Common myeloid progenitor, CD34-positive (primary cell): ENCODE measurements around the gene PCDH19.

Source experiments
- CTCF ChIA-PET: fragments of 350-600 bp; sonication (Branson Sonifier 250); formaldehyde crosslinking; loops from one replicate; lab custom pipeline; 2021; ENCODE audit warnings: antibody characterized with exemption; lab: Charles Lee
- POLR2A ChIA-PET: fragments of 350-600 bp; sonication (Branson Sonifier 250); formaldehyde crosslinking; loops from one replicate; lab custom pipeline; 2021; ENCODE audit warnings: antibody characterized with exemption; lab: Charles Lee
- DNase-seq, 3 donors: peaks; one replicate each; pipeline versions ENCODE4 v3.0.0 to v3.0.0-alpha.2; 2013
- H3K27ac ChIP-seq, 2 experiments: 1 replicate in 1 of 2; 2 replicates in 1 of 2; pipeline ENCODE4 v1.7.0; 2013; ENCODE audit warnings: inconsistent platforms in 2 of 2, low read length in 2 of 2, mild to moderate bottlenecking in 2 of 2, low read depth in 1 of 2, moderate library complexity in 1 of 2; ENCODE audit not compliant: severe bottlenecking in 2 of 2, insufficient read depth in 1 of 2, poor library complexity in 1 of 2
- H3K27me3 ChIP-seq, 5 experiments: replicated peaks in 2 of 5; 1 replicate in 3 of 5; 2 replicates in 2 of 5; pipeline versions ENCODE4 v1.6.1 to v1.7.0; 2013; ENCODE audit warnings: low read length in 4 of 5, mild to moderate bottlenecking in 2 of 5, moderate library complexity in 2 of 5, inconsistent platforms in 1 of 5; ENCODE audit not compliant: insufficient read depth in 5 of 5, control insufficient read depth in 4 of 5
- H3K36me3 ChIP-seq, 4 experiments: 1 replicate in 2 of 4; 2 replicates in 2 of 4; pipeline versions ENCODE4 v1.6.1 to v1.7.0; 2013; ENCODE audit warnings: low read length in 3 of 4, control low read depth in 1 of 4, mild to moderate bottlenecking in 1 of 4; ENCODE audit not compliant: control insufficient read depth in 4 of 4, insufficient read depth in 4 of 4
- H3K4me1 ChIP-seq, 4 experiments: 1 replicate in 3 of 4; 2 replicates in 1 of 4; pipeline versions ENCODE4 v1.6.1 to v1.7.1; 2013; ENCODE audit warnings: low read length in 3 of 4, mild to moderate bottlenecking in 3 of 4, control low read depth in 1 of 4, inconsistent platforms in 1 of 4, moderate library complexity in 1 of 4; ENCODE audit not compliant: control insufficient read depth in 4 of 4, insufficient read depth in 4 of 4; ENCODE audit errors: control extremely low read depth in 1 of 4
- H3K4me3 ChIP-seq, 7 experiments: 1 replicate in 4 of 7; 2 replicates in 3 of 7; pipeline versions ENCODE4 v1.5.1 to v1.7.0; 2013; ENCODE audit warnings: mild to moderate bottlenecking in 7 of 7, low read length in 6 of 7, moderate library complexity in 6 of 7, inconsistent platforms in 2 of 7, low read depth in 2 of 7, control low read depth in 1 of 7; ENCODE audit not compliant: insufficient read depth in 4 of 7, control insufficient read depth in 1 of 7; ENCODE audit errors: extremely low read depth in 1 of 7
- H3K9me3 ChIP-seq, 5 experiments: 1 replicate in 4 of 5; 2 replicates in 1 of 5; pipeline versions ENCODE4 v1.6.1 to v1.7.1; 2013; ENCODE audit warnings: low read length in 4 of 5, mild to moderate bottlenecking in 2 of 5, inconsistent platforms in 1 of 5, low read depth in 1 of 5, moderate library complexity in 1 of 5; ENCODE audit not compliant: control insufficient read depth in 4 of 5, insufficient read depth in 2 of 5; ENCODE audit errors: control extremely low read depth in 1 of 5
- WGBS: methylation state at CpG from one replicate; pipeline ENCODE4 v1.1.5; 2013; ENCODE audit not compliant: insufficient coverage; 5-methylcytosine and 5-hydroxymethylcytosine counted together

PCDH19 gene

DNA sequence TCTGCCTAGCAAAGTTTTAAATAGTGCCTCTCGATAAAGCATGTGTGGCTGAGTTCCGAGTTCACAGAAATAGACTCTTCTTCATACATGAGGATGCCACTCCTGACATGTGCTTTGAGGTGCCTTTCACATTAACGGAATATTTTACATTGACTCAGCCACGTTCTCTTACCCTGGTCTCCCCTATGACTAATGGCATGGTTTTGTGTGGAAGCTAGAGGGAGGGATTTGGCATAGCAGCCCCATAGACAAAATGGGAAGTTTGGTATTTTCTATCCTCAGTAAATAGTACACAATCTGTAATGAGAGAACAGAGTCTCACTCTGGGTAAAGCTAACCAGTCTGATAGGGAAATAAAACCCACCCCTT is 68.9 kb downstream of the PCDH19 start:
- CTCF ChIA-PET, result no interaction called here
- Histone ChIP-seq H3K4me3 (no peak overlapping the region), H3K27ac (no peak overlapping the region), H3K9me3 (no peaks in the 10 kb centered on the region), H3K36me3 (no peaks in the 10 kb centered on the region), H3K27me3 (peaks cover 0 to 5% (median 0%) of the 10 kb centered on the region in 5 experiments), H3K4me1 (no peaks in the 10 kb centered on the region)
- WGBS, result 95% methylated on average over 2 of the region's 4 CpGs
- DNase-seq, result no peak
- POLR2A ChIA-PET, result no interaction called here

- H3K36me3 ChIP-seq, result no peaks in the 10 kb centered on the region
- no peak for DNase-seq
- no peaks in the 10 kb centered on the region for H3K4me1 ChIP-seq
- no peak overlapping the region for H3K4me3 ChIP-seq
- CTCF ChIA-PET, result no interaction called here
- no peaks in the 10 kb centered on the region for H3K9me3 ChIP-seq
- no peak overlapping the region for H3K27ac ChIP-seq
- POLR2A ChIA-PET, result no interaction called here
- peaks cover 0 to 5% (median 0%) of the 10 kb centered on the region in 5 experiments for H3K27me3 ChIP-seq
Measured at GRCh38 chrX:100340491-100341141, 69.5 kb downstream of the PCDH19 start.

- DNase-seq, result no peak
- WGBS, result 46% methylated on average over 6 of the region's 6 CpGs
- CTCF ChIA-PET, result no interaction called here
Measured at GRCh38 chrX:100328351-100328750, 81.7 kb downstream of the PCDH19 start.

DNA sequence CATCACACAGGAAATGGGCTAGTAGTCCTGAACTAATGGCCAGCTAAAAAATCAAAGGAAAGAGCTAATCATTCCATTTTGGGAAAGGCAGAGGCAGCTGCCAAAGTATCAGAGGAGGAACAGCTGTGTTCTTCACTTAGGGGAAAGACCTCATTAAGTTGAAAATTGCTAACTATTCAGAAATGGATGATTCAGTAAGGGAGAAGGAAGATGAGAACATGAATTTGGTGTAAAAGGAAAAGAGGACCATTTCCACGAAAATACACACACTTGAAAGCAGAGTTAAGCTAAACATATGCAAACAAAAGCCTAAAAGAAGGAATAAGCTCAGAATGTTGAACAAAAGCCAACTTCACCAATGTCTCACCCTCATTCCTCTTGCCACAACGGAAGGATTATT is 90.4 kb downstream of the PCDH19 start:
- WGBS, result 33% methylated on average over 1 of the region's 2 CpGs
- H3K27ac ChIP-seq, result no peak overlapping the region
- DNase-seq, result no peak
- POLR2A ChIA-PET, result no interaction called here
- no peaks in the 10 kb centered on the region for H3K27me3 ChIP-seq
- CTCF ChIA-PET, result no interaction called here
- H3K4me3 ChIP-seq, result no peak overlapping the region
- no peaks in the 10 kb centered on the region for H3K9me3 ChIP-seq
- H3K4me1 ChIP-seq, result no peaks in the 10 kb centered on the region
- H3K36me3 ChIP-seq, result no peaks in the 10 kb centered on the region

More at GRCh38 chrX:100328351-100328750, 81.7 kb downstream of the PCDH19 start:
- Histone ChIP-seq H3K4me1 (no peaks in the 10 kb centered on the region), H3K9me3 (no peaks in the 10 kb centered on the region), H3K4me3 (no peak overlapping the region), H3K27ac (no peak overlapping the region), H3K36me3 (no peaks in the 10 kb centered on the region), H3K27me3 (peaks cover 0 to 3% (median 0%) of the 10 kb centered on the region in 5 experiments)
- POLR2A ChIA-PET, result no interaction called here

GRCh38 chrX:100316987-100317386 is 93.1 kb downstream of the PCDH19 start:
- CTCF ChIA-PET, result interaction anchor here (0.6 kb wide), 1 partner anchor 19 kb away, joined by 3 read pairs; no protein-coding TSS in a partner anchor
- no peak overlapping the region for H3K4me3 ChIP-seq
- DNase-seq, result no peak
- POLR2A ChIA-PET, result no interaction called here
- H3K27ac ChIP-seq, result no peak overlapping the region
- peaks cover 0 to 2% (median 0%) of the 10 kb centered on the region in 5 experiments for H3K27me3 ChIP-seq
- WGBS, result 83% methylated on average over 1 of the region's 3 CpGs
- H3K36me3 ChIP-seq, result no peaks in the 10 kb centered on the region
- H3K9me3 ChIP-seq, result no peaks in the 10 kb centered on the region
- H3K4me1 ChIP-seq, result no peaks in the 10 kb centered on the region

DNA sequence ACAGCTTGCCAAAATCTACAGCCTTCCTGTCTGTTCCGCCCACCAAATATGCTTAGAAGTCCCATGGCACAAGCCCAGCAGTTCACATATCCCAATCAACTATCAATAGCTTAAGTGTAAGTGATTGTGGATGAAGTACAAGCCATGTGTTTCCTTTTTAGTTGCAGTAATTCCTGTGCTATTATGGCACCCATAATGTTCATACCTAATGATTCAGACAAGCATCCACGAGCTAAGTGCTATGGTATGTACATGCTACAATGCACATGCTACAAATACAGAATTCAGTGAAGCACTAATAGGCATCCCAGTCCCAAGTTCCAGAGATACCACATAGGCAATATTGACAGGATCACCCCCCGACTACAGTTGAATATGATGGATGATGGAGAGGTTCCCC is 94.5 kb downstream of the PCDH19 start:
- no CpG with 5 or more reads among the region's 3 CpGs for WGBS
- CTCF ChIA-PET, result no interaction called here
- no peak for DNase-seq
- no peaks in the 10 kb centered on the region for H3K9me3 ChIP-seq
- no peaks in the 10 kb centered on the region for H3K36me3 ChIP-seq
- peaks cover 0 to 2% (median 0%) of the 10 kb centered on the region in 5 experiments for H3K27me3 ChIP-seq
- no peak overlapping the region for H3K27ac ChIP-seq
- no peaks in the 10 kb centered on the region for H3K4me1 ChIP-seq
- no peak overlapping the region for H3K4me3 ChIP-seq
- POLR2A ChIA-PET, result no interaction called here

- Histone ChIP-seq H3K9me3 (no peaks in the 10 kb centered on the region), H3K4me1 (no peaks in the 10 kb centered on the region), H3K27me3 (no peaks in the 10 kb centered on the region), H3K4me3 (no peak overlapping the region), H3K27ac (no peak overlapping the region), H3K36me3 (no peaks in the 10 kb centered on the region)
- no peak for DNase-seq
- ChIA-PET POLR2A (no interaction called here), CTCF (no interaction called here)
- WGBS, result no CpG with 5 or more reads among the region's 2 CpGs
Measured at GRCh38 chrX:100299559-100299958, 110.5 kb downstream of the PCDH19 start.
